CD14-positive monocyte (primary cell): Measurements from ENCODE around the gene MED27. TPM values are rescaled to one million over a fixed set of nuclear protein-coding genes. Genes with fewer than 3 reads are reported as not detected.

ENCODE experiments used
- DNase-seq, 3 donors: peaks; one replicate each; pipeline ENCODE4 v3.0.0-alpha.2; 2011 to 2022
- H2AFZ ChIP-seq: 2 replicates; pipeline ENCODE4 v1.6.0; 2012; ENCODE audit warnings: mild to moderate bottlenecking, low read depth, low read length, inconsistent platforms; ENCODE audit not compliant: insufficient read depth, poor library complexity, severe bottlenecking
- H3K27ac ChIP-seq, 2 donors: 1 replicate in 1 of 2; 2 replicates in 1 of 2; pipeline ENCODE4 v1.5.1; 2012 to 2013; ENCODE audit warnings: low read length in 2 of 2, control low read depth in 1 of 2, inconsistent platforms in 1 of 2, low read depth in 1 of 2, mild to moderate bottlenecking in 1 of 2
- H3K27me3 ChIP-seq, 2 donors: one replicate each; pipeline versions ENCODE4 v1.6.0 to v1.6.1; 2011 to 2013; ENCODE audit warnings: low read length in 2 of 2; ENCODE audit not compliant: control insufficient read depth in 2 of 2, insufficient read depth in 2 of 2
- H3K36me3 ChIP-seq, 2 donors: replicated peaks in 1 of 2; 1 replicate in 1 of 2; 2 replicates in 1 of 2; pipeline versions ENCODE4 v1.5.1 to v1.6.1; 2012 to 2013; ENCODE audit warnings: low read length in 2 of 2, control low read depth in 1 of 2, inconsistent platforms in 1 of 2, mild to moderate bottlenecking in 1 of 2; ENCODE audit not compliant: insufficient read depth in 2 of 2, control insufficient read depth in 1 of 2
- H3K4me1 ChIP-seq, 2 donors: 1 replicate in 1 of 2; 2 replicates in 1 of 2; pipeline versions ENCODE4 v1.5.1 to v1.6.1; 2012 to 2013; ENCODE audit warnings: low read length in 2 of 2, control low read depth in 1 of 2, inconsistent platforms in 1 of 2, mild to moderate bottlenecking in 1 of 2, moderate library complexity in 1 of 2; ENCODE audit not compliant: insufficient read depth in 2 of 2, control insufficient read depth in 1 of 2
- H3K4me2 ChIP-seq: replicated peaks from 2 replicates; pipeline ENCODE3; 2012; ENCODE audit warnings: low read length, moderate library complexity, mild to moderate bottlenecking; ENCODE audit not compliant: poor library complexity, severe bottlenecking; ENCODE audit errors: extremely low read depth
- H3K4me3 ChIP-seq, 3 experiments: fragments of 200-600 bp in 1 of 3; sonication (generic) in 1 of 3; replicated peaks in 1 of 3; 1 replicate in 2 of 3; 2 replicates in 1 of 3; pipeline ENCODE4 v1.5.1; 2011 to 2013; ENCODE audit warnings: low read length in 3 of 3, mild to moderate bottlenecking in 3 of 3, control low read depth in 2 of 3, low read depth in 2 of 3, inconsistent platforms in 1 of 3, moderate library complexity in 1 of 3
- H3K79me2 ChIP-seq: 2 replicates; pipeline ENCODE4 v1.6.0; 2012; ENCODE audit warnings: mild to moderate bottlenecking, control low read depth, inconsistent platforms, low read length, moderate library complexity; ENCODE audit not compliant: insufficient read depth
- H3K9ac ChIP-seq: 2 replicates; pipeline ENCODE4 v1.6.0; 2017; ENCODE audit warnings: low read length, mild to moderate bottlenecking; ENCODE audit not compliant: insufficient read depth, poor library complexity, severe bottlenecking
- H3K9me3 ChIP-seq, 2 donors: replicated peaks in 1 of 2; 1 replicate in 1 of 2; 2 replicates in 1 of 2; pipeline versions ENCODE4 v1.5.1 to v1.6.1; 2012 to 2013; ENCODE audit warnings: low read length in 2 of 2, control low read depth in 1 of 2; ENCODE audit not compliant: control insufficient read depth in 1 of 2, insufficient read depth in 1 of 2
- H4K20me1 ChIP-seq: 2 replicates; pipeline ENCODE4 v1.6.0; 2012; ENCODE audit warnings: mild to moderate bottlenecking, low read length, control low read depth, moderate library complexity; ENCODE audit not compliant: insufficient read depth
- H3K27ac Mint-ChIP-seq, 7 donors: one replicate each; pipeline ENCODE4 v1.8.0; 2020; ENCODE audit warnings: mild to moderate bottlenecking in 7 of 7, mixed read lengths in 7 of 7, moderate library complexity in 6 of 7, inconsistent platforms in 2 of 7
- H3K27me3 Mint-ChIP-seq, 3 donors: one replicate each; pipeline ENCODE4 v1.8.0; 2021 to 2022; ENCODE audit warnings: low read depth in 3 of 3, mild to moderate bottlenecking in 3 of 3, mixed read lengths in 3 of 3, moderate library complexity in 3 of 3, inconsistent platforms in 1 of 3
- H3K36me3 Mint-ChIP-seq, 2 donors: one replicate each; pipeline ENCODE4 v1.8.0; 2020; ENCODE audit warnings: mixed read lengths in 2 of 2, inconsistent platforms in 1 of 2, mild to moderate bottlenecking in 1 of 2
- H3K4me1 Mint-ChIP-seq: one replicate; pipeline ENCODE4 v1.8.0; 2020; ENCODE audit warnings: mild to moderate bottlenecking, mixed read lengths
- H3K4me3 Mint-ChIP-seq, 2 donors: one replicate each; pipeline ENCODE4 v1.8.0; 2020; ENCODE audit warnings: mild to moderate bottlenecking in 2 of 2, mixed read lengths in 2 of 2, moderate library complexity in 1 of 2
- H3K9me3 Mint-ChIP-seq, 7 donors: one replicate each; pipeline ENCODE4 v1.8.0; 2020 to 2022; ENCODE audit warnings: mixed read lengths in 7 of 7, mild to moderate bottlenecking in 6 of 7, moderate library complexity in 6 of 7, inconsistent platforms in 2 of 7
- CTCF ChIP-seq: fragments of 200-600 bp; IDR thresholded peaks from one replicate; pipeline ENCODE4 v1.8.0; 2022; ENCODE audit warnings: antibody characterized with exemption, mild to moderate bottlenecking
- WGBS: methylation state at CpG from one replicate; pipeline ENCODE4 v1.1.5; 2013; ENCODE audit warnings: missing lambda C conversion rate; ENCODE audit not compliant: insufficient coverage; 5-methylcytosine and 5-hydroxymethylcytosine counted together
- intact Hi-C, 2 donors: fragments of 100-400 bp; cut with micrococcal nuclease; formaldehyde crosslinking; loops; one replicate each; pipeline versions ENCODE4 v1.15.0 to v1.15.1; 2023
- polyA plus RNA-seq, 3 donors: library from polyadenylated mRNA; depleted of rRNA in 1 of 3; unstranded in 2 of 3; stranded (reverse) in 1 of 3; fragments of 300-500 nt in 2 of 3; fragments of >200 nt in 1 of 3; fragmentation: Illumina TruSeq in 2 of 3; gene quantifications; 1 replicate in 2 of 3; 2 replicates in 1 of 3; pipeline ENCODE4 v1.2.3, GENCODE V29; 2012 to 2021

MED27 gene
- polyA plus RNA-seq, 3 donors: 14.0 to 26.9 (median 25.8) TPM

GRCh38 chr9:132007371-132008025 lies 72.2 kb downstream of the MED27 start:
- no peak overlapping the region for H3K4me2 ChIP-seq
- no peak overlapping the region for H2AFZ ChIP-seq
- DNase-seq: no peak
- Mint-ChIP-seq H3K27me3 (peaks cover 0 to 5% (median 0%) of the 10 kb centered on the region in 3 donors), H3K27ac (no peak overlapping the region), H3K4me1 (peaks cover 48% of the 10 kb centered on the region), H3K9me3 (peaks cover 0 to 2% (median 0%) of the 10 kb centered on the region in 7 donors), H3K4me3 (no peak overlapping the region), H3K36me3 (peaks cover 4 to 15% of the 10 kb centered on the region in 2 donors)
- H3K9me3 ChIP-seq: no peaks in the 10 kb centered on the region
- H3K36me3 ChIP-seq: peaks cover 0 to under 1% of the 10 kb centered on the region in 2 donors
- no peak overlapping the region for H3K9ac ChIP-seq
- H3K4me3 ChIP-seq: no peak overlapping the region
- intact Hi-C loops: no loop called here
- no peaks in the 10 kb centered on the region for H3K27me3 ChIP-seq
- no peaks in the 10 kb centered on the region for H3K79me2 ChIP-seq
- H3K4me1 ChIP-seq: peaks cover 3 to 16% of the 10 kb centered on the region in 2 donors
- peaks cover 40% of the 10 kb centered on the region for H4K20me1 ChIP-seq
- WGBS: 90% methylated on average over 2 of the region's 5 CpGs
- H3K27ac ChIP-seq: no peak overlapping the region
- no peak for TF ChIP-seq CTCF

- no peak overlapping the region for H3K4me3 Mint-ChIP-seq
- H3K27ac Mint-ChIP-seq: peak overlapping the region in 1 of 7 donors; percentile 44
- Histone ChIP-seq H3K4me3 (no peak overlapping the region), H3K79me2 (no peaks in the 10 kb centered on the region), H3K4me2 (no peak overlapping the region), H4K20me1 (peaks cover 41% of the 10 kb centered on the region), H3K27ac (no peak overlapping the region), H2AFZ (no peak overlapping the region), H3K27me3 (no peaks in the 10 kb centered on the region), H3K36me3 (no peaks in the 10 kb centered on the region), H3K9ac (no peak overlapping the region), H3K4me1 (peaks cover 3 to 16% of the 10 kb centered on the region in 2 donors), H3K9me3 (no peaks in the 10 kb centered on the region)
- 94% methylated on average over 3 of the region's 9 CpGs for WGBS
- no peak for DNase-seq
- peaks cover 0 to 2% (median 0%) of the 10 kb centered on the region in 7 donors for H3K9me3 Mint-ChIP-seq
- H3K4me1 Mint-ChIP-seq: peaks cover 48% of the 10 kb centered on the region
- TF ChIP-seq CTCF: no peak
- peaks cover 6 to 14% of the 10 kb centered on the region in 2 donors for H3K36me3 Mint-ChIP-seq
- intact Hi-C loops: no loop called here
- H3K27me3 Mint-ChIP-seq: peaks cover 0 to 5% (median 0%) of the 10 kb centered on the region in 3 donors
These were observed 72.8 kb downstream of the MED27 start for GRCh38 chr9:132006677-132007370.
